K562 (cell line): ENCODE measurements around the gene GGT5. TPM values are rescaled to one million over a fixed set of nuclear protein-coding genes. Genes with fewer than 3 reads are reported as not detected.

Source experiments
- ATF3 ChIP-seq, 2 experiments: fragments of 450-650 bp in 1 of 2; sonication (generic) in 1 of 2; formaldehyde crosslinking in 1 of 2; IDR thresholded peaks in 1 of 2; conservative IDR thresholded peaks in 1 of 2; 2 replicates each; pipeline versions ENCODE4 v1.6.1 to v1.8.1; 2016 to 2023; ENCODE audit warnings: mild to moderate bottlenecking in 2 of 2, moderate library complexity in 2 of 2, inconsistent platforms in 1 of 2, missing genetic modification reagents in 1 of 2
- ATF7 ChIP-seq: fragments of 450-650 bp; IDR thresholded peaks from 2 replicates; pipeline ENCODE4 v1.7.1; 2014; ENCODE audit warnings: mild to moderate bottlenecking, moderate library complexity
- CTCF ChIP-seq, 3 experiments: IDR thresholded peaks in 2 of 3; conservative IDR thresholded peaks in 1 of 3; 2 replicates each; pipeline ENCODE4 v1.5.1; 2011 to 2012; ENCODE audit warnings: low read length in 3 of 3, mild to moderate bottlenecking in 3 of 3, control low read depth in 2 of 3, improper control_type of control experiment in 1 of 3, inconsistent platforms in 1 of 3, low read depth in 1 of 3, mixed read lengths in 1 of 3, moderate library complexity in 1 of 3; ENCODE audit not compliant: insufficient read depth in 2 of 3
- EGR1 ChIP-seq: fragments of 450-650 bp; conservative IDR thresholded peaks from 2 replicates; pipeline ENCODE4 v1.6.1; 2017; ENCODE audit warnings: mild to moderate bottlenecking
- FOXA3 ChIP-seq, 2 experiments: fragments of 450-650 bp in 1 of 2; sonication (generic) in 1 of 2; formaldehyde crosslinking; IDR thresholded peaks in 1 of 2; conservative IDR thresholded peaks in 1 of 2; 2 replicates each; pipeline versions ENCODE4 v1.4.0 to v1.8.0; 2020 to 2022; ENCODE audit warnings: mild to moderate bottlenecking in 2 of 2, missing genetic modification reagents in 1 of 2
- HNRNPL ChIP-seq: fragments of 200-400 bp; formaldehyde crosslinking; IDR thresholded peaks from 2 replicates; pipeline ENCODE4 v1.6.1; 2017; ENCODE audit warnings: low read depth, mild to moderate bottlenecking, low read length
- JUND ChIP-seq, 2 experiments: IDR thresholded peaks; 2 replicates in 1 of 2; 3 replicates in 1 of 2; pipeline ENCODE4 v1.6.1; 2011; ENCODE audit warnings: borderline replicate concordance in 2 of 2, low read depth in 2 of 2, low read length in 2 of 2, improper control_type of control experiment in 1 of 2, missing biosample characterization in 1 of 2, missing genetic modification characterization in 1 of 2, missing genetic modification reagents in 1 of 2
- KDM5B ChIP-seq: fragments of 200-600 bp; sonication (generic); IDR thresholded peaks from 2 replicates; pipeline ENCODE4 v1.6.1; 2012; ENCODE audit warnings: low read depth, mild to moderate bottlenecking, moderate library complexity, low read length, control low read depth, inconsistent platforms; ENCODE audit not compliant: insufficient replicate concordance
- KLF13 ChIP-seq: fragments of 450-650 bp; IDR thresholded peaks from 2 replicates; pipeline ENCODE4 v1.6.1; 2016; ENCODE audit warnings: missing genetic modification characterization, low read depth, mild to moderate bottlenecking, missing compliant biosample characterization, moderate library complexity, borderline replicate concordance
- MCM3 ChIP-seq: fragments of 450-650 bp; IDR thresholded peaks from 2 replicates; pipeline ENCODE4 v1.6.1; 2016
- MEIS2 ChIP-seq: fragments of 450-650 bp; IDR thresholded peaks from 2 replicates; pipeline ENCODE4 v1.6.1; 2014; ENCODE audit warnings: mild to moderate bottlenecking; ENCODE audit not compliant: partially characterized antibody
- NFATC3 ChIP-seq: fragments of 450-650 bp; IDR thresholded peaks from 2 replicates; pipeline ENCODE4 v1.6.1; 2017; ENCODE audit warnings: mild to moderate bottlenecking
- PCBP2 ChIP-seq: fragments of 200-400 bp; formaldehyde crosslinking; IDR thresholded peaks from 2 replicates; pipeline ENCODE4 v1.6.1; 2018; ENCODE audit warnings: low read length, low read depth, mild to moderate bottlenecking, moderate library complexity; ENCODE audit not compliant: poor library complexity, severe bottlenecking
- RBFOX2 ChIP-seq: fragments of 200-400 bp; formaldehyde crosslinking; IDR thresholded peaks from 2 replicates; pipeline ENCODE4 v1.6.1; 2017; ENCODE audit warnings: low read depth, mild to moderate bottlenecking, low read length, moderate library complexity
- SAP30 ChIP-seq: fragments of 200-600 bp; sonication (generic); IDR thresholded peaks from 2 replicates; pipeline ENCODE4 v1.6.1; 2012; ENCODE audit warnings: borderline replicate concordance, low read depth, mild to moderate bottlenecking, moderate library complexity, low read length, control low read depth, inconsistent platforms; ENCODE audit not compliant: insufficient read depth, poor library complexity, severe bottlenecking
- SUPT5H ChIP-seq: fragments of 450-650 bp; IDR thresholded peaks from 2 replicates; pipeline ENCODE4 v1.6.1; 2016
- TAF15 ChIP-seq: fragments of 200-400 bp; formaldehyde crosslinking; IDR thresholded peaks from 2 replicates; pipeline ENCODE4 v1.6.1; 2017; ENCODE audit warnings: mild to moderate bottlenecking, low read depth, low read length, moderate library complexity
- TEAD1 ChIP-seq, 2 experiments: fragments of 450-650 bp in 1 of 2; sonication (generic) in 1 of 2; formaldehyde crosslinking; IDR thresholded peaks; 2 replicates each; pipeline versions ENCODE4 v1.4.0 to v1.8.0; 2020 to 2022; ENCODE audit warnings: mild to moderate bottlenecking in 2 of 2, missing genetic modification reagents in 1 of 2
- polyA plus RNA-seq, 8 experiments: library from polyadenylated mRNA; depleted of rRNA in 4 of 8; stranded (reverse) in 5 of 8; unstranded in 3 of 8; fragments of >200 nt; fragmentation: Nextera tagmentation in 2 of 8; fragmentation: Illumina TruSeq in 1 of 8; extraction: Ambion mirVana in 2 of 8; extraction: Trizol in 1 of 8; gene quantifications; 2 replicates each; pipeline versions ENCODE4 v1.2.1 to v1.2.3, GENCODE V29; 2011 to 2014; ENCODE audit warnings: inconsistent platforms in 1 of 8, missing spikeins in 1 of 8
- total RNA-seq, 7 experiments: library from RNA; depleted of rRNA in 6 of 7; stranded (reverse); fragments of >200 nt in 6 of 7; fragmentation: Illumina TruSeq in 2 of 7; extraction: Trizol in 2 of 7; gene quantifications; 2 replicates each; pipeline versions ENCODE4 v1.2.1 to v1.2.3, GENCODE V29; 2011 to 2021; ENCODE audit warnings: low replicate concordance in 1 of 7
- TF ChIP-seq, protein P1 (sequence below): fragments of 450-650 bp; IDR thresholded peaks from 2 replicates; pipeline ENCODE4 v1.6.1; 2016
- TF ChIP-seq, protein P2 (sequence below): fragments of 450-650 bp; formaldehyde crosslinking; IDR thresholded peaks from 2 replicates; pipeline ENCODE4 v1.4.0; 2020; ENCODE audit warnings: mild to moderate bottlenecking, moderate library complexity

The GGT5 gene
- total and polyA plus RNA-seq, 9 of the 15 experiments (the other 6 are each of a cell fraction or from before 2014, with no cell fraction given): 0.07 to 0.69 (median 0.18) TPM; not detected in 4

GRCh38 chr22:24270556-24271385 is 25.9 kb upstream of the GGT5 start, which contains the start of gene SPECC1L (continued):
- TF ChIP-seq KLF13 (tag) (no peak), JUND (IDR thresholded peaks at IDR 0.05; ENCODE audit: borderline replicate concordance, low read depth, low read length) (0 out of 2 replicates have a peak, but pooled peaks have one; percentile 28), JUND (tag; IDR thresholded peaks at IDR 0.05; ENCODE audit: borderline replicate concordance, low read depth, low read length) (no peak), CTCF (IDR thresholded peaks at IDR 0.05 in 2 of 3, conservative IDR thresholded peaks at IDR 0.05 in 1 of 3; ENCODE audit: insufficient read depth in 2 of 3, low read depth in 1 of 3, low read length in 3 of 3) (peak in 2 of 3 experiments; percentile 16 to 34; a peak in 2 of 6 replicates), NFATC3 (no peak), TEAD1 (CRISPR knock-in tag; IDR thresholded peaks at IDR 0.05) (0 out of 4 replicates have a peak, but pooled peaks of 1 of the 2 experiments have one; percentile 29), RBFOX2 (peak; percentile 93), PCBP2 (no peak), ATF7 (peak; percentile 90), KDM5B (peak; percentile 90), MCM3 (no peak), FOXA3 (CRISPR knock-in tag; conservative IDR thresholded peaks at IDR 0.05 in 1 of 2, IDR thresholded peaks at IDR 0.05 in 1 of 2) (0 out of 4 replicates have a peak, but pooled peaks of 1 of the 2 experiments have one; percentile 22), SUPT5H (peak; percentile 87), MEIS2 (peak; percentile 56), SAP30 (peak; percentile 61), ATF3 (IDR thresholded peaks at IDR 0.05) (peak; percentile 50; the same call in 1 of the 2 replicates), ATF3 (CRISPR knock-in tag; conservative IDR thresholded peaks at IDR 0.05) (no peak), HNRNPL (no peak), EGR1 (no peak), TAF15 (no peak)
- TF ChIP-seq, protein P1, sequence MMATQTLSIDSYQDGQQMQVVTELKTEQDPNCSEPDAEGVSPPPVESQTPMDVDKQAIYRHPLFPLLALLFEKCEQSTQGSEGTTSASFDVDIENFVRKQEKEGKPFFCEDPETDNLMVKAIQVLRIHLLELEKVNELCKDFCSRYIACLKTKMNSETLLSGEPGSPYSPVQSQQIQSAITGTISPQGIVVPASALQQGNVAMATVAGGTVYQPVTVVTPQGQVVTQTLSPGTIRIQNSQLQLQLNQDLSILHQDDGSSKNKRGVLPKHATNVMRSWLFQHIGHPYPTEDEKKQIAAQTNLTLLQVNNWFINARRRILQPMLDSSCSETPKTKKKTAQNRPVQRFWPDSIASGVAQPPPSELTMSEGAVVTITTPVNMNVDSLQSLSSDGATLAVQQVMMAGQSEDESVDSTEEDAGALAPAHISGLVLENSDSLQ: 0 out of 2 replicates have a peak, but pooled peaks have one; percentile 19
- TF ChIP-seq, protein P2, sequence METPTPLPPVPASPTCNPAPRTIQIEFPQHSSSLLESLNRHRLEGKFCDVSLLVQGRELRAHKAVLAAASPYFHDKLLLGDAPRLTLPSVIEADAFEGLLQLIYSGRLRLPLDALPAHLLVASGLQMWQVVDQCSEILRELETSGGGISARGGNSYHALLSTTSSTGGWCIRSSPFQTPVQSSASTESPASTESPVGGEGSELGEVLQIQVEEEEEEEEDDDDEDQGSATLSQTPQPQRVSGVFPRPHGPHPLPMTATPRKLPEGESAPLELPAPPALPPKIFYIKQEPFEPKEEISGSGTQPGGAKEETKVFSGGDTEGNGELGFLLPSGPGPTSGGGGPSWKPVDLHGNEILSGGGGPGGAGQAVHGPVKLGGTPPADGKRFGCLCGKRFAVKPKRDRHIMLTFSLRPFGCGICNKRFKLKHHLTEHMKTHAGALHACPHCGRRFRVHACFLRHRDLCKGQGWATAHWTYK: 0 out of 2 replicates have a peak, but pooled peaks have one; percentile 19
